SJSA1 (cell line): Measurements from ENCODE around the gene ARHGAP32. TPM values are rescaled to one million over a fixed set of nuclear protein-coding genes. Genes with fewer than 3 reads are reported as not detected.

Experiments
- DNase-seq, 2 experiments: peaks; one replicate each; pipeline ENCODE4 v3.0.0-alpha.2; 2015 to 2020; ENCODE audit warnings: low spot score in 2 of 2, low read depth in 1 of 2
- H3K27ac ChIP-seq: fragments of 250-450 bp; sonication (Bioruptor Pico); 2 replicates; pipeline ENCODE4 v1.5.1; 2020; ENCODE audit warnings: mild to moderate bottlenecking, moderate library complexity
- H3K27me3 ChIP-seq: fragments of 250-450 bp; sonication (Bioruptor Pico); replicated peaks from 2 replicates; pipeline ENCODE4 v1.5.1; 2020; ENCODE audit warnings: mild to moderate bottlenecking, moderate library complexity
- H3K36me3 ChIP-seq: fragments of 250-450 bp; sonication (Bioruptor Pico); 2 replicates; pipeline ENCODE4 v1.5.1; 2020; ENCODE audit warnings: mild to moderate bottlenecking
- H3K4me1 ChIP-seq: fragments of 250-450 bp; sonication (Bioruptor Pico); replicated peaks from 2 replicates; pipeline ENCODE4 v1.6.1; 2021; ENCODE audit warnings: mild to moderate bottlenecking
- H3K4me3 ChIP-seq: fragments of 250-450 bp; sonication (Bioruptor Pico); 2 replicates; pipeline ENCODE4 v1.5.1; 2020; ENCODE audit warnings: mild to moderate bottlenecking
- H3K9me3 ChIP-seq: fragments of 250-450 bp; sonication (Bioruptor Pico); replicated peaks from 2 replicates; pipeline ENCODE4 v1.5.1; 2020; ENCODE audit warnings: mild to moderate bottlenecking
- total RNA-seq: library from RNA; depleted of rRNA; stranded (reverse); fragments of >200 nt; shearing (Covaris generic); gene quantifications from 2 replicates; pipeline ENCODE4 v1.2.3, GENCODE V29; 2014

Gene ARHGAP32
- total RNA-seq, 1 experiment from 2014 or later: 3.3 TPM

DNA sequence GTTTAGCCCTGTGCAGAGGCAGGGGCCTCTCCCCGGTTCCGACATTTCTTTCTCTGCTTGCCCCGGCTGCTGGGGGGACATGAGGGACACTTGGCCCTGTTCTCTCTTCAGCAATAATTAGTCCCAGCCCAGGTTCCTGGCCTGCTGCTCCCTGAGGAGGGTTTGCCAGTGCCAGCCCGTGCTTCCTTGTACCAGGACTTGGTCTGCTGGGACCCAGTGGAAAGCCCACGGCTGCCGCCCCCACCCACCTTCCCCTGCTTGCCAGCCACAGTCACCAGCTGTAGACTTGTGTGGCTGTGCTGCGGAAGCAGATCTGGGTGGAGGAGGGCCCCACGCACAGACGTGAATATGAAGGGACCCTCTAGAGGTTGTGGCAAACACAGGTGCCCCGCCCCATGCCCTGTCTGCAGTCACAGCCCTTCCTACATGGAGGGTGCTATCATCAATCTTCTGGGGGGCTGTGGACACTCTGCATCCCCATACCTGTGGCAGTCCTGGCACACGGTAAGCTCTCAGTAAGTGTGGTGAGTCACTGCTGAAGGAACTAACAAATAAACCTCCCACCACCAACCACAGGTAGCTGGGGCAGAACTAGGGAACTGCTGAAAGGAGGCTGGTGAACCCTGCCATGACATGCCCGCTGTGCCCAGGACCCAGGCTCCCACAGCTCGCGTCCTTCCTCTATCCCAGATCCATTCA is 250.4 kb downstream of the ARHGAP32 start:
- Histone ChIP-seq H3K9me3 (no peaks in the 10 kb centered on the region), H3K4me1 (no peaks in the 10 kb centered on the region), H3K36me3 (no peaks in the 10 kb centered on the region), H3K4me3 (no peak overlapping the region), H3K27ac (no peak overlapping the region), H3K27me3 (no peaks in the 10 kb centered on the region)
- no peak for DNase-seq

DNA sequence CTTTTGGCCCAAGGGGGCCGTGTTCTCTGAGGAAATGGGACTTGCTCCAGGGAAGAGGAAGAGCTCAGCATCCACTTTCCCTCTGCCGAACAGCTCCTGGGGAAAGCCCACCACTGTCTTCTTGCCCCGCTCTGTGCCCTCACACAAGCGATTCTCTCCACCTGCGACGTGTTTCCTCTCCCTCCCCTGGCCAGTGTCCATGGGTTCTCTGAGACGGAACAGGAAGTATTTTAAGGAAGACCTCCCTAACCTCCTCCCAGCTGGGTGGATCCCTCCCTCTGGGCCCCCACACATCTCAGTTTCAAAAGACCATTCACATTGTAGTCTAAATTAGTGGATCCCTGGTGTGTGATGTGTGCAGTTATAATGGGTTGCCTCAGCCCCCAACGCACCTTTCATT is 251.0 kb downstream of the ARHGAP32 start:
- H3K27me3 ChIP-seq: no peaks in the 10 kb centered on the region
- no peaks in the 10 kb centered on the region for H3K36me3 ChIP-seq
- no peak overlapping the region for H3K4me3 ChIP-seq
- no peak overlapping the region for H3K27ac ChIP-seq
- H3K4me1 ChIP-seq: no peaks in the 10 kb centered on the region
- H3K9me3 ChIP-seq: no peaks in the 10 kb centered on the region
- no peak for DNase-seq

DNA sequence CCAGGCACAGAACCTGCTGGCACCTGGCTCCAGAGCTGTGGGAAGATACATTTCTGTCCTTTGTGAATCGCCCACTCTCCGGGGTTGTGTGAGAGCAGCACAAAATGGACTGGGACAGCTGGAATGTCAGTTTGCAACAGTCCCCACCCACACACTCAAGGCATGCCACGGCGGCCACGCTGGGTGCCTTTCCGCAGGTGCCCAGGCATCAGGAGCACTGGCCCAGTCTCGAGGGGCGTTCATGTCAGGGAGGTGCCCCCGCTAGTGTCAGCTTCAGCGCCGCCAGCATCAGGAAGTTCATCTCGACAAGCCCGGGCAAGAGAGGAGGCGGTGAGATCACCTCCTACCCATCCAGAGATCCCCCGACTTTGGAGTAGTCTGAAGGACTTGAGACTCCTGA is 251.5 kb downstream of the ARHGAP32 start:
- Histone ChIP-seq H3K4me3 (no peak overlapping the region), H3K4me1 (no peaks in the 10 kb centered on the region)

DNA sequence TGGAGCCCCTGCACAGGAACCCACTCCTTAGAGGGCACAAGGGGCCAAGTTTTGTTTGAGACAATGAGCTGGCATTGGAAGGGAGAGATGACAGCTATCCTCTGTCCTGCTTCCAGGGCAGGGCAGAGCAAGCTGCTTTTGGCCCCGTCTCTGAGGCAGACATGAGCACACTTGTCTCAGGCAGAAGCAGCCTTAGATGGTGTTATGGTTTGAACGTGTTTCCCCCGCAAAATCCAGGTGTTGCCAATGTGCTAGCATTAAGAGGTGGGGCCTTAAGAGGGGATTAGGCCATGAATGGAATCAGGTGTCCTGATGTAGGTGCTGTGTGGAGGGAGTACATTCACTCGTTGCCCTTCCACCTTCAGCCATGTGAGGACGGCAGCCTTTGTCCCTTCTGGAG is 252.0 kb downstream of the ARHGAP32 start:
- no peak for DNase-seq
- no peak overlapping the region for H3K27ac ChIP-seq
- no peaks in the 10 kb centered on the region for H3K27me3 ChIP-seq
- no peaks in the 10 kb centered on the region for H3K9me3 ChIP-seq
- no peaks in the 10 kb centered on the region for H3K4me1 ChIP-seq
- H3K4me3 ChIP-seq: no peak overlapping the region
- no peaks in the 10 kb centered on the region for H3K36me3 ChIP-seq

More for the DNA sequence above, 251.5 kb downstream of the ARHGAP32 start:
- Histone ChIP-seq H3K9me3 (no peaks in the 10 kb centered on the region), H3K36me3 (no peaks in the 10 kb centered on the region), H3K27ac (no peak overlapping the region), H3K27me3 (no peaks in the 10 kb centered on the region)
- no peak for DNase-seq

DNA sequence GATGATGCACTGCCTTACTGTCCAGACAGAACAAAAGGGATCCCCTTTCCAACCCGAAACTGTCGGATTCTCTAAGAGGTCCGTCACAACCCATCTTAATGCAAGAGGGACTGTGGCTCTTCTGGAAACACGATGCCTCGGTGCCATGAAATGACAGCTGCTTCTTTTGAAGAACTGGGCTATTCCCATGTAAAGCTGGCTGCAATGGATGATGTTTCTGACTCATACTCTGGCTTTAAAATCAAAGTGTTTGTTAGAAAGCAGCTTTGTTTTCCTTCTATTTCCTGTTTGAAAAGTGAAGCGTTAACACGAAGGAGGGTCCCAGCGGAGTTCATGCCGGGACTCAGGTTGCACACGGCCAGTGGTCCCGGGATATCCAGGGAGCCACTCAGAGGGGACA is 252.5 kb downstream of the ARHGAP32 start:
- no peak overlapping the region for H3K27ac ChIP-seq
- no peaks in the 10 kb centered on the region for H3K9me3 ChIP-seq
- no peak overlapping the region for H3K4me3 ChIP-seq
- no peak for DNase-seq
- no peaks in the 10 kb centered on the region for H3K36me3 ChIP-seq
- no peaks in the 10 kb centered on the region for H3K4me1 ChIP-seq
- H3K27me3 ChIP-seq: no peaks in the 10 kb centered on the region

DNA sequence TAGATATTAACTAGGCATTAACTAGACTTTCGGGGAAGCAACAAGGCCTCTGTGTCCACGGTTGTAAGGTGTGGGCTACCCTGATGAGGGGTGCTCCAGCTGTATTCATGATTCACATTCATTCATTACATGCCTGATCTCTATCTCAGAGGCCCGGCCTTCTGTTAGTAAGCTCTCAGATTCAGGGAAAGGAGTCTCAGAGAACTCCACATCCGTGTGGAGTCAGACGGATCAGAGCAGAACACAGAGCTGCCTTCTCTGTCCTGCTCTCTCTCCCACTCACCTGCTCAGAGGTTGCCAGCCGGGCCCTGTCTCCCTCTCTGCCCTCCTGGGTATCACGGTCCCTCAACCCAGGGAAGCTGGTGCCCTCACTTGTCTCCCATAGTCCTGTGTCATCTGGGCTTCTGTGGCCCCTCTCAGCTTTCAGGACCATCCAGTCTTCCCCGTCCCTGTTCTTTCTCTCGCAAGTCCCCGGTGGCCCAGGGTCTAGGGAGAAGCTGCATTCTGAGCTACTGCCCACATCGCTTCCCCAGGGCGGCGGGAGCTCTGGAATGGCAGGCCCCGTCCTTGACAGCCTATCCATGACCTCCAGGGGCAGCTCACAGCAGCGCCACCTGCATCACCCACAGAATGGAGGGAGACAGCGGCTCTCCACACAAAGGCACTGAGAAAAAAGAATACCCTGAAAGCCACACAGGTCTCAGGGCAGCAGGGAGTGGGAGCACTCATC is 253.8 kb downstream of the ARHGAP32 start:
- Histone ChIP-seq H3K36me3 (no peaks in the 10 kb centered on the region), H3K27me3 (no peaks in the 10 kb centered on the region), H3K4me1 (no peaks in the 10 kb centered on the region), H3K4me3 (no peak overlapping the region), H3K27ac (no peak overlapping the region), H3K9me3 (no peaks in the 10 kb centered on the region)
- DNase-seq: no peak

DNA sequence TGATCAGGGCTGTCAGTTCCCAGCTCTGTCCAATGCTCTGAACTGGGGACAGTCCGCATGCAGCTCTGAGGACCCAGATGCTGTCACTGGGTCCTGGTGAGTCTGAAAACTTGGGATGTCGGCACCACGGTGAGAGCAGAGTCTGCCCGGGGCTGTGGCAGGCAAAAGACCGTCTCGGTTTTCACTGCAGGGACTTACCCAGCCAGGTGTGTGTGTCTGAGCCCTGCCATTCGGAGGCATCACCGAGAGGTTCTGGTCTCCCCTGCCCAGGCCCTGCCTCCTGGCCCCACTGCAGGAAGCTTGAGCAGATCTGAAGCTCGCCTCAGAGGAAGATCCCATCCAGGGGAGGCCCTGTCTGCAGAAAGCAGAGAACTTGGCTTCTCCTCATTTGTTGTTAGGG is 254.6 kb downstream of the ARHGAP32 start:
- H3K36me3 ChIP-seq: no peaks in the 10 kb centered on the region
- H3K27me3 ChIP-seq: no peaks in the 10 kb centered on the region
- H3K27ac ChIP-seq: no peak overlapping the region
- H3K4me1 ChIP-seq: no peaks in the 10 kb centered on the region
- no peaks in the 10 kb centered on the region for H3K9me3 ChIP-seq
- H3K4me3 ChIP-seq: no peak overlapping the region
- no peak for DNase-seq

DNA sequence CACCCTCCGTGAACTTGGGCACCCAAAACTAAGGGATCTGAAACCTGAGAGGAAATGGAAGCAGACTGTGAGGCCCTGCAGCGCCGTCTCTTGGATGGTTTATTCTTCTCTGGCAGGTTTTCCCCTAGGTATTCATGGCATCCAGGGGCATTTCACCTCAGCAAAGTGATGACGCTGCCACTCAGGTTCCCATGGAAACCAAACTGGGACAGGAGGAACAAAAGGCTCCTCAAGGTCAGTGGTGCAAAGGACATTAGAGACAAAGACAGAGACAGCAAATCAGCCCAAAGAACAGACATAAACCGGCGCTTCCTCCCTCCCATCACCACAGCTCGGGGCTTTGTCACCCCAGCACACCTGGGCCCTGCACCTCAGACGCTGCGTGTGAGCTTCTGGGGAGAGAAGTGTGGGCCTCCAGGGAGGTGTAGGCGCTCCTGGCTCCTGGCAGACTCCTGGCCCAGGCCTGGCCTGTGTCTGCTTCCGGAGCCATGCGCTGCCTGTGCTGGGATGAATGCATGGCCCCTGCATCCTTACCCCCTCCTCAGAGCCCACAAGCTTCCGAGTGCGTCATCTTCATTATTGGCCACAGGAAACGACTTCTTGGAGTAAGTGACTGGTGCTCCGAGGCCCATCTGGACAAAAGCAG is 255.4 kb downstream of the ARHGAP32 start:
- no peak for DNase-seq
- Histone ChIP-seq H3K4me1 (no peaks in the 10 kb centered on the region), H3K27ac (no peak overlapping the region), H3K9me3 (no peaks in the 10 kb centered on the region), H3K4me3 (no peak overlapping the region), H3K27me3 (no peaks in the 10 kb centered on the region), H3K36me3 (no peaks in the 10 kb centered on the region)

DNA sequence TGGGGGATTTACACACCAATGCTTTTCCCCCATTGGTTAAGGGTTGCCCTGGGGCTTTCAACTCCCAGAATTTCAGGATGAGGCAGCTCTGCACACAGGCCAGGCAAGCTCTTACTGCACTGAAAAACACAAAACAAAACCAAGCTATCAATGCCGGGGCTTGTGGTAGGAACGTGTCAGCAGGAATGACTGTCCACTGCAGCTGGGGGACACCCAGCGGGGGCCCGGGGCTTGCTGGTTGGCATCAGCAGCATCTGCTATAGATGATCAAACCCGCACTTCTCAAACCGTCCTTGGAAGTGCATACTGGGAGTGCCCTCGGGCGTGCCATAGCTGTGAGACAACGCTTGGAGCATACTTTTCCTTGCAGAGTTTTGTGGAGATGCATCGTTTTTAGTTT is 257.2 kb downstream of the ARHGAP32 start:
- Histone ChIP-seq H3K36me3 (no peaks in the 10 kb centered on the region), H3K9me3 (no peaks in the 10 kb centered on the region), H3K27me3 (no peaks in the 10 kb centered on the region), H3K4me3 (no peak overlapping the region), H3K4me1 (no peaks in the 10 kb centered on the region), H3K27ac (no peak overlapping the region)
- DNase-seq: no peak

DNA sequence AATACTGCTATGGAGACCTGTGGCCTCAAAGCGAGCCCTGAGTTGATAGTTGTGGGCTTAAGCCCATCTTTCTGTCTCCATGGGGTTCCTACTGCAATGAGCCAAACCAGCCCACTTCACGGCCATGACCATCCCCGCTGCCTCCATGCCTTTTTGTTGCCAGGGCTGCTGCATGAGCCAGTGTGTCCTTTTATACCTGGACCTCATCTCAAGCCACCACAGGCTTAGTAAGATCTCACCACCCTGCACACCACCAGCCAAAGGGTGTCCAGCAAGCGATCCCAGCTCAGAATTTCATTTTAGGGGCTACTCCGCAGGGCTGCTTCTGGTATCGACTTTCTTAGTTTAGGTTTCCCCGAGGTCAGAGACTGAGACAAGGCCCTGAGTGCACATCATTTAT is 257.8 kb downstream of the ARHGAP32 start:
- Histone ChIP-seq H3K36me3 (no peaks in the 10 kb centered on the region), H3K27ac (no peak overlapping the region), H3K4me3 (no peak overlapping the region), H3K9me3 (no peaks in the 10 kb centered on the region), H3K4me1 (no peaks in the 10 kb centered on the region), H3K27me3 (no peaks in the 10 kb centered on the region)
- DNase-seq: no peak

DNA sequence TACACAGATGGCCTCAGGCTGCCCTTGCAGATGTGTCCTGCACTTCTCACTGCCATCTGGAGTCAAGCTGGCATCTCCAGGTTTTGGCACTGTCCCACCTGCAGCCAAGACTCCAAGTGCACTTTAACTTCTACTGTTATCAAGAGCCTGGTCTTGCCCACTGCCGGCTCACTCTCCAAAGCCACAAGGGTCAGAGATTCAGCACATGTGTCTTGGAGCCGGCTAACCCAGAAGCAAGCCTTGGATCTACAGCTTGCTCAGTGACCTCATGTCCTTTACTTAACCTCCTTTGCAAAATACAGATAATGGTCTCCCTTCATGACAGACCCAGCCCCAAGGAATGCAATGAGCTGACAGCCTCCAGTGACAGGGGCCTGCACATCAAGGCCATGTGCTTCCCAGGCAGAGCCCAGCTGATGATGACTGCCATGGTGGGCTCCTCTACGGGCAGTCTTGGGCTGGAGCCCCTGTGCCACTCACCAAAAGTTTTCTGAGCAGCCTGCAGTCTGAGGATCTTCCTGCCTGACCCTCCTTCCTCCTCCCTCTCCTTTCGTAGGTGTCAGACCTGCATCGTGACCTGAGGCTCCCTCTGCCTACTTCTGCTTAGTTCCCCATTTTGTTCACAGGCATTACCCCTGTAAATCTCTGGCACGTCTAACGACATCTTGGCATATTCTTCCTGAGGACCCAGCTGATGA is 258.5 kb downstream of the ARHGAP32 start:
- Histone ChIP-seq H3K36me3 (no peaks in the 10 kb centered on the region), H3K4me3 (no peak overlapping the region), H3K27ac (no peak overlapping the region), H3K27me3 (no peaks in the 10 kb centered on the region), H3K9me3 (no peaks in the 10 kb centered on the region), H3K4me1 (no peaks in the 10 kb centered on the region)
- DNase-seq: no peak

DNA sequence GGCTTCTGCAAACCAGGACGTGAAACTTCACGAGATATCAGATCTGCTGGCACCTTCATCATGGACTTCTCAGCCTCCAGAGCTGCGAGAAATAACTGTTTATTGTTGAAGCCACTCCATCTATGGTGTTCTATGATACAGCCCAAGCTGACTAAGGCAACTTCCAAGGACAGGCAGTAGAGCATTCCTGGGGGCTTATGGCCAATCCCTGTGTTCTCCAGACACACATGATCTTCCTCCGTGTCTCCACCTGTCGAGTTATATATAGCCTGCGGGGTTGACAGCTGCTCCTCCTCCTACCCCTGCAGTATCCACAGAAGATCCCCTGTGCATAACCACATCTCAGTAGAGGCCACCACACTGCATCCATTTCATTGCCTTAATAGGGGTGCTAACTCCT is 260.5 kb downstream of the ARHGAP32 start:
- H3K27me3 ChIP-seq: no peaks in the 10 kb centered on the region
- H3K4me1 ChIP-seq: no peaks in the 10 kb centered on the region
- H3K9me3 ChIP-seq: no peaks in the 10 kb centered on the region
- H3K27ac ChIP-seq: no peak overlapping the region
- H3K4me3 ChIP-seq: no peak overlapping the region
- no peak for DNase-seq
- no peaks in the 10 kb centered on the region for H3K36me3 ChIP-seq

DNA sequence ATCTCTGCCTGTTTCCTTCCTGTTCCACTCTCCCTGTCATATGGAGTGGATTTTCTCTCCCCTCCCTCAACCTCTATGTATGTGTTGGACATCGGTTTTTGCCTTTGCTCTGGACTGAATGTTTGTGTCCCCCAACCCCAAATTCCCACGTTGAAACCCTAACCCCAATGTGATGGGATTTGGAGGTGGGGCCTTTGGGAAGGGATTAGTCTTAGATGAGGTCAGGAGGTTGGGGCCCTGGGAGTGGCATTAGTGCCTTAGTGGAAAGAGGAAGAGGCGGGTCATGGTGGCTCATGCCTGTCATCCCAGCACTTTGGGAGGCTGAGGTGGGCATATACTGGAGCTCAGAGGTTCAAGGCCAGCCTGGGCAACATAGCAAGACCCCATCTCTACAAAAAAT is 261.1 kb downstream of the ARHGAP32 start:
- Histone ChIP-seq H3K36me3 (no peaks in the 10 kb centered on the region), H3K27ac (no peak overlapping the region), H3K27me3 (no peaks in the 10 kb centered on the region), H3K4me1 (no peaks in the 10 kb centered on the region), H3K9me3 (no peaks in the 10 kb centered on the region), H3K4me3 (no peak overlapping the region)
- DNase-seq: no peak

DNA sequence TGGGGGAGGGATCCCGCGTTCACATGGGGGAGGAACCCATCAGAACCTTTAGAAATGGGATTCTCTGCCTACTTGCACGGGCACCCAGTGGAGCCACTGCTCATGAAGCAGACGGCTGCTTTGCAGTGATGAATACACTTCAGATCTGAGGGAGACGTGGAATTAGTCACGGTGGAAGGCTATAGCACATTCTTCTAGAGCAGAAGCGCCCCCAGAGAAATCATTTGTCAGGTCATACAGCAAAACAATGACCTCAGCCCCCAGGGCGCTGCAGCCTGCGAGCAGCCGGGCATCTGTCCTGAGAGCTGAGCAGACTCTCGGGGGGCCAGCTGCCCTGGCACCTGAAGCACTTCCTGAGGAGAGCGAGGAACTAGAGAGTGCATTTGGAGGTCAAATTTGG is 262.1 kb downstream of the ARHGAP32 start:
- Histone ChIP-seq H3K9me3 (no peaks in the 10 kb centered on the region), H3K4me3 (no peak overlapping the region), H3K36me3 (no peaks in the 10 kb centered on the region), H3K27ac (no peak overlapping the region), H3K27me3 (no peaks in the 10 kb centered on the region), H3K4me1 (no peaks in the 10 kb centered on the region)
- DNase-seq: no peak
